ENCODE measurements around the gene PARD3B.

PARD3B gene

DNA sequence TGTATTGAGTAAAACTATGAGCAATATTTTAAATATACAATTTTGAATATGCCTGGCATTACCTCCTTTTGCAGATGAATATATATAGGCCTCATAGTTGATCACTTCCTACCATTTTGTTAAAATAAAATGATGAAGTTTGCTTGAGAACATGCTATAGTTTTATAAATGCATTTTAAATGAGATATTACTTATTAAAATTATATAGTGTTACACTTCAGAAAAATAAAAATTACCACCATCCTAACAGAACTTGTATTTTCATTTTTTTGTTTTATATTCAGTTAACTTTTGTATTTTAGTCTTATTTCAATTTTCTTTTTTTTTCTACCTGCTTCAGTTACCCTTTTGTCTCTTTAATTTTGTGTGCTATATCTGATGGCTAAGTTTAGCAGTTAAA is 426.9 kb downstream of the PARD3B start:
- TF ChIP-seq, protein P1, sequence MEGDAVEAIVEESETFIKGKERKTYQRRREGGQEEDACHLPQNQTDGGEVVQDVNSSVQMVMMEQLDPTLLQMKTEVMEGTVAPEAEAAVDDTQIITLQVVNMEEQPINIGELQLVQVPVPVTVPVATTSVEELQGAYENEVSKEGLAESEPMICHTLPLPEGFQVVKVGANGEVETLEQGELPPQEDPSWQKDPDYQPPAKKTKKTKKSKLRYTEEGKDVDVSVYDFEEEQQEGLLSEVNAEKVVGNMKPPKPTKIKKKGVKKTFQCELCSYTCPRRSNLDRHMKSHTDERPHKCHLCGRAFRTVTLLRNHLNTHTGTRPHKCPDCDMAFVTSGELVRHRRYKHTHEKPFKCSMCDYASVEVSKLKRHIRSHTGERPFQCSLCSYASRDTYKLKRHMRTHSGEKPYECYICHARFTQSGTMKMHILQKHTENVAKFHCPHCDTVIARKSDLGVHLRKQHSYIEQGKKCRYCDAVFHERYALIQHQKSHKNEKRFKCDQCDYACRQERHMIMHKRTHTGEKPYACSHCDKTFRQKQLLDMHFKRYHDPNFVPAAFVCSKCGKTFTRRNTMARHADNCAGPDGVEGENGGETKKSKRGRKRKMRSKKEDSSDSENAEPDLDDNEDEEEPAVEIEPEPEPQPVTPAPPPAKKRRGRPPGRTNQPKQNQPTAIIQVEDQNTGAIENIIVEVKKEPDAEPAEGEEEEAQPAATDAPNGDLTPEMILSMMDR (conservative IDR thresholded peaks at IDR 0.05; ENCODE audit: low read depth), result no peak
- ChIA-PET CTCF (interaction anchor here (0.6 kb wide), 1 partner anchor 68 kb away, joined by 3 read pairs; no protein-coding TSS in a partner anchor), POLR2A (ENCODE audit: low non-redundant PET) (no interaction called here)
- no peak for DNase-seq (ENCODE audit: low spot score)
- H3K27ac ChIP-seq, result no peak overlapping the region

DNA sequence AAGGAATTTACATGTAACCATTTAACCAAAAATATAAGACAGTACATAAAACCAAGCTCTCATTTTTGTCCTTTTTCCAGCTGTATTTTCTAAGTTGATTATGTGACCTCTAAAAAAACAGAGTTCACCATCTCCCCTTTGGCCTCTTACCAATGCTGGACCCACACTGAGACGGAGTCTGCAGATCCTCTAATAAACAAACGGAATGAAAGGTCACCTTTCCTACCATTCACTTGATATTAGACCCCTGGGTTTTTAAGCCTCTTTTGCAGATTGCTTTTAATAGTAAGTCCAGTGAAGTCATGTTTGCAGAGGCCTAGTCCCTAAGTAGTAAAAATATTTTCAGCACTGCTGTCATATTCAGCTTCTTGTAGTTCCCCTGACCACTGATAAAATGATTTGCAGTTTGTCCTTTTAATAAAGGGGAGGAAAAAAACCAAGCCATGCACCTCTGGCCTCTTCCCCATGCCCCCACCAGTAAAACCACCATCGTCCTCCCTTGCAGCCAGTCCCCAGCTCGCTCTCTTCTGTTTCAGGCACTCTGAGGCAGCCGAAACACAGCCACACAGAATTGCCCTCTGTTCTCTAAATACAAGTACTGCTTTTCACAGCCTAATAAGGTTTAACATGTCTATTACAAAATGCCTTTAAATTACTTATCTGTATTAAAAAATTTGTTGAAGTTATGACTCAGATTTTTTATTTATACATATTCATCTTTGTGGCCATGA is 427.5 kb downstream of the PARD3B start:
- TF ChIP-seq, protein P1 (conservative IDR thresholded peaks at IDR 0.05; ENCODE audit: low read depth), result no peak
- ChIA-PET POLR2A (ENCODE audit: low non-redundant PET) (no interaction called here), CTCF (no interaction called here)
- H3K27ac ChIP-seq, result no peak overlapping the region
- no peak for DNase-seq (ENCODE audit: low spot score)

DNA sequence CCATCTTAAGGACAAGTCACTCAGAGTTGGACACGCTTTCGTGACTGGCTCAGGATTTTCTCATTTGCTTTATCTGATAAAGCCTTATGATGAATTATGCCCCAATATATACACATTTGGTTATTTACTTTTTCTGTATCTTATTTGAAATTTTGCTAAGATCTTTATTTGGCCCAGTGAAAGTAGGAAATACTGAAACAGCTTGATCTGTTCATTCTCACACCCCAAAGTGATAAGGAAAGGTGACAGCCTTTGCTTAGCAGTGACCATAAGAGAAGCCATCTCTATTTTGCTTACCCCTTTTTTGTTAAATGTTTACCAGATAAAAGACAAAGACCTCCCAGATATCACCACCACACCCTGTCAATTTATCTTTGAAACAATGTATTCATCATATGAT is 428.3 kb downstream of the PARD3B start:
- ChIA-PET POLR2A (ENCODE audit: low non-redundant PET) (no interaction called here), CTCF (interaction anchor here (0.8 kb wide), 1 partner anchor 537 kb away, joined by 6 read pairs; no protein-coding TSS in a partner anchor)
- no peak for DNase-seq (ENCODE audit: low spot score)
- H3K27ac ChIP-seq, result no peak overlapping the region
- TF ChIP-seq, protein P1 (conservative IDR thresholded peaks at IDR 0.05; ENCODE audit: low read depth), result no peak

DNA sequence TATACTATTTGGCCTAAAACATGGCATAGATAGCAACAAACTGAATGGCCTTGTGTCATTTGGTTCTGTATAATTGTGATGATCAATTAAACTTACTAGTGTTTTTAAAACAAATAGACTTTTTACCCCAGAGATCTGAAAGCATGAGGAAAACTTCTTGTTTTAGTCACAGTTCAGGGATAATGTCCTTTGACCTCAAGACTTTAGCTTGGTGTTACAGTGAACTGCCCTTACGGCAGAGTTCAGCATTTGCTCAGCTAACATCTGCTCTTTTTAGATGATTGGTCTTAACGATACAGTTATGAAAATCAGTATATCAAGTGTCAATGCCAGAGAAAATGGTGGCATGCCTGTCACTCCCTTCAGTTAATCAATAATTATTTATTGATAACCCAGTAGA is 429.2 kb downstream of the PARD3B start:
- no peak overlapping the region for H3K27ac ChIP-seq
- TF ChIP-seq, protein P1 (conservative IDR thresholded peaks at IDR 0.05; ENCODE audit: low read depth), result no peak
- DNase-seq (ENCODE audit: low spot score), result no peak
- CTCF ChIA-PET, result interaction anchor here (0.6 kb wide), 1 partner anchor 637 kb away, joined by 3 read pairs; no protein-coding TSS in a partner anchor
- POLR2A ChIA-PET (ENCODE audit: low non-redundant PET), result no interaction called here

DNA sequence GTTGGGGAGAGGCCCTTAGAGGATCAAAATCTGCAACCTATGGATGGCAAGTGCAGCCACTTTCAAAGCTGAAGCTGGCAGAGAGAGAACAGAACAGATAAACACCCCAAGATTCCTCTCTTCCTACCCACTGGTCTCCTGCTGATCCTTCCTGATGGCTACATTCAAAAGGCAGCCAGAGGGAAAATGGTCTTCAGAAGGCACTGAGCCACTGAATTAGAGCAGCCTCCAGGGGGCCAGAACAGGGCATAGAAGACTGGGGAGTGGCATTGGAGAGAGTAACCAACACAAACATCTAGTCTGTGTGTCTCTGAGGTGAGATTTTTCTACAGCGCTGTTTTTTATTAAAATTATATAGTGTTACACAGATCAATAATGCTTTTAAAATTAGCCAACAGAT is 432.6 kb downstream of the PARD3B start:
- TF ChIP-seq, protein P1 (conservative IDR thresholded peaks at IDR 0.05; ENCODE audit: low read depth), result no peak
- ChIA-PET CTCF (no interaction called here), POLR2A (ENCODE audit: low non-redundant PET) (no interaction called here)

DNA sequence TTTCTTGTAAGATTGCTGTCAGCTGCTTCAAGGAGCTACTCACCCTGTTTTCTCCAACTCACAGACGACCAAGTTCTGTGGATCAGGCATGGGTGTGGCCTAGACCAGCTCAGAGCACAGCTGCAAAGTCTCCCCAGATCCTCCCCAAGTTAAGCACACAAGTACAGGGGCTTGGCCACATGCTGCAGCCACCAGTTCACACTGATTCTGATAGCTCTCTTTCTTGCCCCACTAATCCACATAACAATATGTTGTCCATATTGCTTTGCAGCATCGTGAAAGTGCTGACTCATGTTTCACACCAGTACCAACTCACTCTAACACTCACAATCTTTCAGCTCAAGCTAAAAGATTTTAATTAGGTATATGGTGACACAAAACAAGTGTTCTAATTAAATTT is 437.0 kb downstream of the PARD3B start:
- no peak overlapping the region for H3K27ac ChIP-seq
- ChIA-PET POLR2A (ENCODE audit: low non-redundant PET) (no interaction called here), CTCF (interaction anchor here (0.5 to 0.6 kb wide), 2 partner anchors 41 to 987 kb away, joined by 3 to 6 read pairs; no protein-coding TSS in a partner anchor)
- TF ChIP-seq, protein P1 (conservative IDR thresholded peaks at IDR 0.05; ENCODE audit: low read depth), result no peak
- DNase-seq (ENCODE audit: low spot score), result no peak

More for the DNA sequence above, 432.6 kb downstream of the PARD3B start:
- H3K27ac ChIP-seq, result no peak overlapping the region
- DNase-seq (ENCODE audit: low spot score), result no peak

Measured in RWPE1 (cell line).